Measurements from ENCODE around the gene KRT2. TPM values are rescaled to one million over a fixed set of nuclear protein-coding genes. Genes with fewer than 3 reads are reported as not detected.

Gene KRT2
- total and polyA plus RNA-seq, 2 of the 4 experiments (the other 2 are of a cell fraction), result not detected

DNA sequence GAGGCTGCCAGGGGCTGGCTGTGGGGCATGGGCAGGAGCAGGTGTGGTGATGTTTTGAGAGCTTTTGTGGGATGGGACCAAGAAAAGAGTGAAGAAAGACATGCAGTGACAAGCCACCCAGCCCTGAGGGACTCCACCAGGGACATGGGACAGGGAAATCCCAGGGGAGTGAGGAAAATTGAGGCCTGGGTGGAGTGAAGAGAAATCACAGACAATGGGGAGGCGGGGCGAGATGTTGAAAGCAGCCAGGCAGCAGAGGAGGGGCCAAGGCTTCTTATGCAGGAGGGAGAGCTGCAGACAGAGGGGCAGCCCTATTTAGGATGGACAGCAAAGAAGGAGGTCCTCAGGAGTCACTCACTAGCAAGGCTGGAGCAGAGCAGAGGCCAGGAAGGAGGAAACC lies 32.4 kb upstream of the KRT2 start:
- no peaks in the 10 kb centered on the region for H3K9me1 ChIP-seq (ENCODE audit: insufficient read depth, low read length)
- no peak overlapping the region for H2BK5ac ChIP-seq (ENCODE audit: low read depth, low read length, poor library complexity, severe bottlenecking)
- intact Hi-C loops (cut with micrococcal nuclease), result no loop called here
- no peak overlapping the region for H4K5ac ChIP-seq (ENCODE audit: low read depth, low read length)
- 30% methylated on average over 2 of the region's 2 CpGs; no CpG with 5 or more reads in 1 of the 2 experiments for WGBS, 2 experiments (ENCODE audit: extremely low coverage in 2 of 2, insufficient read length in 1 of 2)
- no peak overlapping the region for H4K8ac ChIP-seq (ENCODE audit: low read depth in 2 of 2, low read length in 2 of 2)
- no peaks in the 10 kb centered on the region for H3K4me1 ChIP-seq (ENCODE audit: control insufficient read depth, insufficient read depth, low read length)
- in situ Hi-C loops (cut with MboI; ENCODE audit: low sequenced_read_pairs), result no loop called here
- no peak overlapping the region for H2AFZ ChIP-seq (replicated peaks; ENCODE audit: low read length, poor library complexity)
- H2BK120ac ChIP-seq (ENCODE audit: low read depth, low read length), result no peak overlapping the region
- H2AK5ac ChIP-seq (ENCODE audit: low read depth, low read length), result no peak overlapping the region
- no peaks in the 10 kb centered on the region for H3K9me3 ChIP-seq (ENCODE audit: control insufficient read depth, insufficient read depth, low read length)
- no peak overlapping the region for H2AK9ac ChIP-seq (replicated peaks; ENCODE audit: low read depth, low read length, poor library complexity)
- H3K4me2 ChIP-seq (ENCODE audit: low read depth, low read length), result no peak overlapping the region
- TF ChIP-seq, protein P1, sequence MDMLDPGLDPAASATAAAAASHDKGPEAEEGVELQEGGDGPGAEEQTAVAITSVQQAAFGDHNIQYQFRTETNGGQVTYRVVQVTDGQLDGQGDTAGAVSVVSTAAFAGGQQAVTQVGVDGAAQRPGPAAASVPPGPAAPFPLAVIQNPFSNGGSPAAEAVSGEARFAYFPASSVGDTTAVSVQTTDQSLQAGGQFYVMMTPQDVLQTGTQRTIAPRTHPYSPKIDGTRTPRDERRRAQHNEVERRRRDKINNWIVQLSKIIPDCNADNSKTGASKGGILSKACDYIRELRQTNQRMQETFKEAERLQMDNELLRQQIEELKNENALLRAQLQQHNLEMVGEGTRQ (IDR thresholded peaks at IDR 0.05; ENCODE audit: low read depth, low read length), result no peak
- ChIA-PET CTCF (no interaction called here), POLR2A (ENCODE audit: unreplicated experiment) (no interaction called here)
- no peak overlapping the region for H3K14ac ChIP-seq (replicated peaks; ENCODE audit: low read depth, low read length)
- no peak overlapping the region for H3K27ac ChIP-seq (ENCODE audit: insufficient read depth, low read length)
- H3K4me3 ChIP-seq (ENCODE audit: insufficient read depth, low read depth, low read length), result no peak overlapping the region
- no peak overlapping the region for H3K18ac ChIP-seq (ENCODE audit: low read depth, low read length)
- DNase-seq (no peak), ATAC-seq (ENCODE audit: low read depth) (no peak)
- H3K9ac ChIP-seq (ENCODE audit: low read depth, low read length), result no peak overlapping the region
- H3K4ac ChIP-seq (ENCODE audit: low read depth, low read length), result no peak overlapping the region
- H4K91ac ChIP-seq (ENCODE audit: insufficient read depth, low read depth, low read length), result no peak overlapping the region
- H2BK15ac ChIP-seq (ENCODE audit: low read depth, low read length), result no peak overlapping the region
- dilution Hi-C loops (cut with HindIII; ENCODE audit: low sequenced_read_pairs, unreplicated experiment), result no loop called here
- no peak overlapping the region for H2BK20ac ChIP-seq (ENCODE audit: low read depth, low read length)
- no peak overlapping the region for H3K23ac ChIP-seq (ENCODE audit: low read depth, low read length)
- no peaks in the 10 kb centered on the region for H4K20me1 ChIP-seq (ENCODE audit: insufficient read depth, low read length)
- no peak overlapping the region for H3K56ac ChIP-seq (ENCODE audit: extremely low read depth, insufficient read depth, low read length)
- BruUV-seq (replicated peaks), result no TSS peak
- H3K36me3 ChIP-seq (ENCODE audit: control insufficient read depth, insufficient read depth, low read length), result no peaks in the 10 kb centered on the region
- no peaks in the 10 kb centered on the region for H3K79me1 ChIP-seq (ENCODE audit: low read depth in 1 of 2, low read length in 2 of 2)
- peaks cover 35% of the 10 kb centered on the region for H3K27me3 ChIP-seq (ENCODE audit: control insufficient read depth, insufficient read depth, low read length)

All from IMR-90 (cell line).